Choroid plexus epithelial cell (primary cell): Measurements from ENCODE around the gene CDC14B.
A peak's percentile ranks its signal among the peaks of the same experiment; 100 is the strongest.

ENCODE experiments used
- DNase-seq: peaks from one replicate; pipeline ENCODE4 v3.0.0-alpha.2; 2010; ENCODE audit warnings: low read depth
- H3K4me3 ChIP-seq: 2 replicates; pipeline ENCODE4 v1.5.1; 2011; ENCODE audit warnings: low read depth, mild to moderate bottlenecking, control low read depth, low read length, moderate library complexity
- TF ChIP-seq, protein P1 (sequence below): conservative IDR thresholded peaks from 2 replicates; pipeline ENCODE4 v1.5.1; 2011; ENCODE audit warnings: low read depth, mild to moderate bottlenecking, control low read depth, inconsistent platforms, low read length, moderate library complexity

The CDC14B gene

DNA sequence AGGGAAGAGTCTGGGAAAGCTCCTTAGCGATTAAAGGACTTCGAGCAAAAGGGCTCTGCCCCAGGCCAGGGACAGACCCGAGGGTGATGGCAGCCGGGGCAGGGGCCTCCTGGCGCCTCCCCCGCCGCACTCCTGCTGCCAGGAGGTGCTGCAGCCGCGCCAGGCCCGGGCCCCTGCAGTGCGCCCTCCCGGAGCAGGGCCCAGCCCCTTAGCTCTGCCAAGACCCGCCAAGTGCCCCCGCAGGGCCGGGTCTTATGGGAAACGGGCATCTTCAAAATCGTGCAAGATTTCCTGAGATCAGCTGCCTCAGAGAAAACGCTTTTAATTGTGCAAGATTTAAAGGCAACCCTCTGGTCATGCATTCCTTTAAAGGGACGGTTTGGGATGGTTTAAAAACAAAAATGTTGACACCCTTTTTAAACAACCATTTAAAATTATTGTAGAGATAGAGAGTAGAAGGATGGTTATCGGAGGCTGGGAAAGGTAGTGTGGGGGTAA lies 52.4 kb downstream of the CDC14B start:
- TF ChIP-seq, protein P1, sequence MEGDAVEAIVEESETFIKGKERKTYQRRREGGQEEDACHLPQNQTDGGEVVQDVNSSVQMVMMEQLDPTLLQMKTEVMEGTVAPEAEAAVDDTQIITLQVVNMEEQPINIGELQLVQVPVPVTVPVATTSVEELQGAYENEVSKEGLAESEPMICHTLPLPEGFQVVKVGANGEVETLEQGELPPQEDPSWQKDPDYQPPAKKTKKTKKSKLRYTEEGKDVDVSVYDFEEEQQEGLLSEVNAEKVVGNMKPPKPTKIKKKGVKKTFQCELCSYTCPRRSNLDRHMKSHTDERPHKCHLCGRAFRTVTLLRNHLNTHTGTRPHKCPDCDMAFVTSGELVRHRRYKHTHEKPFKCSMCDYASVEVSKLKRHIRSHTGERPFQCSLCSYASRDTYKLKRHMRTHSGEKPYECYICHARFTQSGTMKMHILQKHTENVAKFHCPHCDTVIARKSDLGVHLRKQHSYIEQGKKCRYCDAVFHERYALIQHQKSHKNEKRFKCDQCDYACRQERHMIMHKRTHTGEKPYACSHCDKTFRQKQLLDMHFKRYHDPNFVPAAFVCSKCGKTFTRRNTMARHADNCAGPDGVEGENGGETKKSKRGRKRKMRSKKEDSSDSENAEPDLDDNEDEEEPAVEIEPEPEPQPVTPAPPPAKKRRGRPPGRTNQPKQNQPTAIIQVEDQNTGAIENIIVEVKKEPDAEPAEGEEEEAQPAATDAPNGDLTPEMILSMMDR = no peak
- DNase-seq = peak; percentile 35
- H3K4me3 ChIP-seq = peak overlapping the region; percentile 74

DNA sequence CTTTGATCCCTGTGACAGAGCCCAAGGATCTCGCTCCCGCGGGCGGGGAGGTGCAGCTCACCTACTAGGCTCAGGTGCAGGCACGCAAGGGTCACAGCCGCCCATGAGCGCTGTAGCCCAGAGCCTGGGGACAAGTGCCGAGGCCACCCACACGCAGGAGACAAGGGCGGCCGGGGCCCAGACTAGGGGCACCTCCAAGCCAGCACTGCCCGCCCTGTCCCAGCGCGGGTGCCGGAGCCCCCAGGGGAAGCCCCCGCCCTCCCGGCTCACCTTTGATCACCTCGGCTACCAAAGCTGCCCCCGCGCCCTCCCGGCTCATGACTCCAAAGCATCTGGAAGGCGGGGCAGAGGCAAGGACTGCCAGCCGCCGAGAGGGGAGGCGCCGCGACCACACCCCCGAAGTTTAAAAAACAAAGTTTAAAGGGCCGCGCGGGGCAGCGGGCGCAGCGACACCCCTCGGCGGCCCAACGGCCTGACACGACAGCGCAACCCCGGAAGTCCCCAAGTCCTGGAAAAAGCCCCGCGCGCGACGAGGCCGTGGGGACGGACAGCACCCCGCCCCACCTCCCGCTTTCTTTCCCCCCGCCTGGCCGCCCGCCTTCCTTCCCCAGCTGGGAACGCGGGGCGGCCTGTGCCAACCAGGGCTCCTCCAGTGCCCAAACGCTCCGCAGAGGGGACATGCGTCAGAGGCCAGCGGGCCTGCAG lies 53.0 kb downstream of the CDC14B start:
- TF ChIP-seq, protein P1 = peak; percentile 47
- H3K4me3 ChIP-seq = peak overlapping the region; percentile 74
- peak; percentile 21 for DNase-seq

DNA sequence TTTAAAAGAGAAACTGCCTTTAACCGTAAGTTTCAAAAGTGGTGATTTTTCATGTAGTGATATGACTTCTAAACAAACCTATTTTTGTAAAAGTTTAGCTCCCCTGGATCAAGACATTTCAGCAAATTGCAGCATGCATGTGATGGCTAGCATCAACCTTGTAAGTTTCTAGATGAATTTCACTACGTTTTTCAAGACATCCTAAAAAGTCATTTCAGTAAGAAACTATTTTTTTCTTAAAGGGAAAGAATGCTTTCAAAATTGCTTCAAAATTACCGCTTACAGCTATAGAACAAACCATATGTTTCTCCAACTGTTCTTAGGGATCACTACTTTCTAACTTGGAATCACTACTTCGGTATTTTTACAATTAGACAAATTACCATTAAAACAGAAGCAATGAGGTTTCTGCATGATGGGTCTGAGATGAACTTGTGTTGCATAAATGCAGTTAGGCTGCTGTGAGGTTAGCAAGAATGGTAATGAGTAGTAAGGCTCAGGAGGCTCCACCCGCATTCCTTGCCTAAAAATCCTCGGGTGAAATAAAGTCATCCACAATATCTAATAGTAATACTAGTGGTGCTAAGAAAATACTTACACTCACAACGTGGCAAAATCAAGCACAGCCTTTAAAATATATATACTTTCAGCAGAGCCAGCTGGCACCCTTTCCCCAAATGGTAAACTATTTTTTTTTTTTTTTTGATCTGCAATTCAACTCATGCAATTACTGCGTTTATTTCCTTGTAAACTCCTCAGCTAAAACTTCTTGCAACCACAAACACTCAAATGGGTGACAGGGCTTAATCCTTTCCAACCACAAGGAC lies 53.8 kb downstream of the CDC14B start:
- TF ChIP-seq, protein P1 = no peak
- peak; percentile 57 for DNase-seq
- H3K4me3 ChIP-seq = peak overlapping the region; percentile 74

DNA sequence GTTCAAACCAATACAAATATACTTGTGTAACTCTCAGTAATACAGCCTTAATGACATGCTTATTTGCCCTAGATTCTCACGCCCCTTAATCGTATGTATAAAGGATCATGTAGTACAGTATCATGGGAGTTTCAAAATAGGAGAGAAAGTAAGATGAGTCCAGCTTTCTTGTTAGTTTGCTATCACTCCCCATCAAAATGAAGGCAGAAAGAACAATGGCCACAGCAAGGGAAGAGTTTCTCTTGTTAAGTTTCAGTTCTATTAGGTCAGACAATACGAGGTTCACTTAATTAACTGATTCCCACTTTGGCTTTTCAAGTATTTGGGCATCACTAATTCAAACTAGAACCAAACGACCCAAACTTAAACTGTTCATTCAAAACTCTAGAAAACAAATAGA lies 55.4 kb downstream of the CDC14B start:
- H3K4me3 ChIP-seq = no peak overlapping the region
- TF ChIP-seq, protein P1 = no peak
- no peak for DNase-seq

DNA sequence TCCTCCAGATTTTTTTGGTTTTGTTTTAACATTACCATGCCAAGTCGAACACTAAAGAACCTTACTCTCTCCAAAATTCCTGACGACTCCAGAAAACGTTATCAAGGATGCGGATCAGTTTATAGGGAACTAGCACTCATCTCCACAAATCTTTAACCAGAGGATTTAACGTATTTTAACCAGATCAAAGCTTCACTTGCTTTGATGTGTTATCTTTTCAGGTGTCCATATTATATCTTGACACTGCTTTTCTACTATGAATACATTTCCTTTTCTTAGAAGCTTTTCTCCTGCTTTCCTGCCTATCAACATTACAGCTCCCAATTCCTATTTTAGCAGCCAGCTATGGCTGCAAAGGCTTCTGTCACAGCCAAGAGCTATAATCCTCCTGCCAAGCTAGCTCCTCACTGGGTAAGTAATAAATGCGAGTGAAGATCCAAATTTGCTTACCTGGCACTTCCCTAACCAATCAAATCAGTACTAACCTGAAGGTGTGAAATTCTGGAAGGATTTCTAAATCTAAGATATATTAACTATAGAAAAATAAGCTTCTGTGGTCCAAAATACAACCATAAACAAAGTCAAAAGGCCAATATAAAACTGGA lies 60.2 kb downstream of the CDC14B start:
- TF ChIP-seq, protein P1 = no peak
- H3K4me3 ChIP-seq = no peak overlapping the region
- no peak for DNase-seq

DNA sequence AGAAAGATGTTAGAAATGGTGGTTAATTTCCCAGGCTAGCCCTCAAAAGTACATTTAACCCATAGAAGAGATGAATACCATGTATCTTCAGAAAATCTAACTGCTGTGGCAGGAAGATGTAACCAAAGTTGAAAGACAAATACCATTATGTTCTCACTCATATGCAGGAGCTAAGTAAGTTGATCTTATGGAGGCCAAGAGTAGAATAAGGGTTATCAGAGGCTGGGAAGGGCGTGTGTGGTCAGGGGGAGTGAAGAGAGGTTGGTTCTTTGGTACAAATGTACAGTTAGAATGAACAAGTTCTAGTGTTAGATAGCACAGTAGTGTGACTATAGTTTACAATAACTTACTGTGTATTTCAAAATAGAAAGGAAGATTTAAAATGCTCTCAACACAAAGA lies 61.7 kb downstream of the CDC14B start:
- DNase-seq = no peak
- H3K4me3 ChIP-seq = no peak overlapping the region
- TF ChIP-seq, protein P1 = no peak
